Body of pancreas (tissue), 4 donors: Measurements from ENCODE around the gene CTXND1.

Experiments
- CTCF ChIP-seq, 7 experiments: fragments of 450-650 bp in 4 of 7; fragments of 200-600 bp in 3 of 7; sonication (generic) in 3 of 7; IDR thresholded peaks; one replicate each; pipeline ENCODE4 v1.5.1; 2016 to 2019; ENCODE audit warnings: antibody characterized with exemption in 7 of 7
- POLR2A ChIP-seq, 3 donors: fragments of 450-650 bp; IDR thresholded peaks; one replicate each; pipeline ENCODE4 v1.6.1; 2016; ENCODE audit warnings: antibody characterized with exemption in 3 of 3, mild to moderate bottlenecking in 2 of 3

DNA sequence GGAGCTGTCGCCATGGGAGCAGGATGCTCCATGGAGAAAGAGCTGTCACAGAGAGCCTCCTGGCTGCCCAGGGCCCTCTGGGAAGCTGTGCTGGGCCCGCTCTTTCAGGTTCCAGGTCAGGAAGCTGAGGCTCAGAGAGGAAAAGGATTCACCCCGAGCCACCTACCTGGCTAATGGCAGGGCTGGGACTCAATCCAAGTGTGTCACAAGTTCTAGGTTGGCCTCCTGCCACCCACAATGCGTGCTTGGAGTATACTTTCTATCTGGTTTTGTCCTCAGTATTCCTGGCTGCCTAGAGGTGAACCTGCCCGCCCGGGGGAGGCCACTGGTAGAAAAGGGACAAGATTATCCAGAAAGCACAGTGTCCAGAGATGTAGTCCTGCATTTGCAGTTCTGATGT, 75.6 kb downstream of the CTXND1 start:
- no peak for TF ChIP-seq POLR2A (IDR thresholded peaks at IDR 0.05)
- TF ChIP-seq CTCF (IDR thresholded peaks at IDR 0.05), result no peak
